ENCODE data around the gene LRGUK.

- TF ChIP-seq CTCF (IDR thresholded peaks at IDR 0.05) (no peak), POLR2A (IDR thresholded peaks at IDR 0.05) (no peak)
Observed at GRCh38 chr7:134176037-134176350, 48.9 kb downstream of the LRGUK start.
